Tongue (tissue), 2 donors: ENCODE data around the gene APBB2. TPM values are rescaled to one million over a fixed set of nuclear protein-coding genes. Genes with fewer than 3 reads are reported as not detected.
A peak's percentile ranks its signal among the peaks of the same experiment; 100 is the strongest.

Experiments used
- DNase-seq: peaks from one replicate; pipeline ENCODE4 v3.0.0-alpha.2; 2015
- total RNA-seq: library from RNA; depleted of rRNA; stranded (reverse); fragments of >200 nt; gene quantifications from one replicate; pipeline ENCODE4 v1.2.3, GENCODE V29; 2014

Gene APBB2
- total RNA-seq, 1 donor from 2014 or later, result 80.0 TPM

- DNase-seq, result no peak
Observed at GRCh38 chr4:41098093-41099048, 116.0 kb downstream of the APBB2 start.

GRCh38 chr4:41095973-41096372 is 118.4 kb downstream of the APBB2 start:
- DNase-seq, result no peak

GRCh38 chr4:41095192-41095872 is 119.0 kb downstream of the APBB2 start:
- DNase-seq, result no peak

- DNase-seq, result no peak
Observed at GRCh38 chr4:41092128-41092527, 122.2 kb downstream of the APBB2 start.

- DNase-seq, result no peak
Observed at GRCh38 chr4:41081847-41082246, 132.5 kb downstream of the APBB2 start.

- DNase-seq, result no peak
Observed at GRCh38 chr4:41080976-41081375, 133.4 kb downstream of the APBB2 start.

- DNase-seq, result no peak
Observed at GRCh38 chr4:41079881-41080560, 134.3 kb downstream of the APBB2 start.

- no peak for DNase-seq
Observed at GRCh38 chr4:41077628-41078027, 136.7 kb downstream of the APBB2 start.

- DNase-seq, result no peak
Observed at GRCh38 chr4:41076481-41076880, 137.9 kb downstream of the APBB2 start.

- DNase-seq, result no peak
Observed at GRCh38 chr4:41074215-41074614, 140.1 kb downstream of the APBB2 start.

- no peak for DNase-seq
Observed at GRCh38 chr4:41072021-41072777, 142.1 kb downstream of the APBB2 start.

- DNase-seq, result no peak
Observed at GRCh38 chr4:41070516-41071281, 143.6 kb downstream of the APBB2 start.

- DNase-seq, result no peak
Observed at GRCh38 chr4:41069838-41070237, 144.5 kb downstream of the APBB2 start.

GRCh38 chr4:41069257-41069656 is 145.1 kb downstream of the APBB2 start:
- DNase-seq, result peak; percentile 41

GRCh38 chr4:41067369-41067768 is 147.0 kb downstream of the APBB2 start:
- no peak for DNase-seq

GRCh38 chr4:41066049-41066448 is 148.3 kb downstream of the APBB2 start:
- DNase-seq, result no peak

GRCh38 chr4:41065434-41066006 is 148.8 kb downstream of the APBB2 start:
- DNase-seq, result no peak

- DNase-seq, result no peak
Observed at GRCh38 chr4:41064953-41065352, 149.4 kb downstream of the APBB2 start.

- no peak for DNase-seq
Observed at GRCh38 chr4:41061482-41062185, 152.7 kb downstream of the APBB2 start.
